ENCODE measurements around the gene ADGRV1.

- TF ChIP-seq, protein P1, sequence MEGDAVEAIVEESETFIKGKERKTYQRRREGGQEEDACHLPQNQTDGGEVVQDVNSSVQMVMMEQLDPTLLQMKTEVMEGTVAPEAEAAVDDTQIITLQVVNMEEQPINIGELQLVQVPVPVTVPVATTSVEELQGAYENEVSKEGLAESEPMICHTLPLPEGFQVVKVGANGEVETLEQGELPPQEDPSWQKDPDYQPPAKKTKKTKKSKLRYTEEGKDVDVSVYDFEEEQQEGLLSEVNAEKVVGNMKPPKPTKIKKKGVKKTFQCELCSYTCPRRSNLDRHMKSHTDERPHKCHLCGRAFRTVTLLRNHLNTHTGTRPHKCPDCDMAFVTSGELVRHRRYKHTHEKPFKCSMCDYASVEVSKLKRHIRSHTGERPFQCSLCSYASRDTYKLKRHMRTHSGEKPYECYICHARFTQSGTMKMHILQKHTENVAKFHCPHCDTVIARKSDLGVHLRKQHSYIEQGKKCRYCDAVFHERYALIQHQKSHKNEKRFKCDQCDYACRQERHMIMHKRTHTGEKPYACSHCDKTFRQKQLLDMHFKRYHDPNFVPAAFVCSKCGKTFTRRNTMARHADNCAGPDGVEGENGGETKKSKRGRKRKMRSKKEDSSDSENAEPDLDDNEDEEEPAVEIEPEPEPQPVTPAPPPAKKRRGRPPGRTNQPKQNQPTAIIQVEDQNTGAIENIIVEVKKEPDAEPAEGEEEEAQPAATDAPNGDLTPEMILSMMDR (IDR thresholded peaks at IDR 0.05; ENCODE audit: borderline replicate concordance, extremely low read depth, low read length, poor library complexity, severe bottlenecking): no peak
- TF ChIP-seq EZH2 (IDR thresholded peaks at IDR 0.05; ENCODE audit: borderline replicate concordance, low read depth, low read length, severe bottlenecking): no peak
Observed at GRCh38 chr5:90707698-90708097, 149.1 kb downstream of the ADGRV1 start.

Data from DND-41 (cell line).